Liver (tissue), 9 donors: ENCODE measurements around the gene PCBP1. TPM values are rescaled to one million over a fixed set of nuclear protein-coding genes. Genes with fewer than 3 reads are reported as not detected.

Source experiments
- DNase-seq: peaks from one replicate; pipeline ENCODE4 v3.0.0-alpha.2; 2017; ENCODE audit warnings: low spot score
- H3K27ac ChIP-seq, 2 donors: one replicate each; pipeline ENCODE4 v1.7.0; 2013; ENCODE audit warnings: inconsistent platforms in 2 of 2, low read length in 2 of 2, control low read depth in 1 of 2, low read depth in 1 of 2, mild to moderate bottlenecking in 1 of 2
- H3K27me3 ChIP-seq, 4 donors: one replicate each; pipeline versions ENCODE4 v1.6.1 to v1.7.0; 2013; ENCODE audit warnings: low read length in 3 of 4, inconsistent platforms in 1 of 4, mild to moderate bottlenecking in 1 of 4, moderate library complexity in 1 of 4; ENCODE audit not compliant: control insufficient read depth in 4 of 4, insufficient read depth in 4 of 4
- H3K36me3 ChIP-seq, 4 donors: one replicate each; pipeline versions ENCODE4 v1.6.1 to v1.7.0; 2013; ENCODE audit warnings: low read length in 3 of 4, mild to moderate bottlenecking in 3 of 4, low read depth in 1 of 4, moderate library complexity in 1 of 4; ENCODE audit not compliant: control insufficient read depth in 4 of 4, insufficient read depth in 3 of 4
- H3K4me1 ChIP-seq, 4 donors: one replicate each; pipeline versions ENCODE4 v1.6.1 to v1.7.0; 2013; ENCODE audit warnings: low read length in 3 of 4, mild to moderate bottlenecking in 3 of 4, moderate library complexity in 1 of 4; ENCODE audit not compliant: control insufficient read depth in 4 of 4, insufficient read depth in 4 of 4
- H3K4me3 ChIP-seq, 3 donors: one replicate each; pipeline versions ENCODE4 v1.6.1 to v1.7.0; 2013; ENCODE audit warnings: low read length in 3 of 3, control low read depth in 1 of 3, low read depth in 1 of 3, mild to moderate bottlenecking in 1 of 3
- H3K9ac ChIP-seq, 2 donors: one replicate each; pipeline ENCODE4 v1.7.0; 2013; ENCODE audit warnings: low read length in 2 of 2, mild to moderate bottlenecking in 2 of 2, moderate library complexity in 2 of 2, control low read depth in 1 of 2, low read depth in 1 of 2
- H3K9me3 ChIP-seq, 4 donors: one replicate each; pipeline versions ENCODE4 v1.6.1 to v1.7.0; 2013; ENCODE audit warnings: low read length in 3 of 4; ENCODE audit not compliant: control insufficient read depth in 4 of 4
- EGR1 ChIP-seq, 2 donors: IDR thresholded peaks; 2 replicates each; pipeline ENCODE4 v1.6.1; 2016 to 2018; ENCODE audit warnings: antibody characterized with exemption in 2 of 2, low read depth in 2 of 2
- FOXA1 ChIP-seq: IDR thresholded peaks from 2 replicates; pipeline ENCODE4 v1.6.1; 2016; ENCODE audit warnings: antibody characterized with exemption
- FOXA2 ChIP-seq: IDR thresholded peaks from 2 replicates; pipeline ENCODE4 v1.6.1; 2016; ENCODE audit warnings: antibody characterized with exemption
- GABPA ChIP-seq, 2 donors: IDR thresholded peaks in 1 of 2; conservative IDR thresholded peaks in 1 of 2; 2 replicates each; pipeline ENCODE4 v1.6.1; 2016; ENCODE audit warnings: antibody characterized with exemption in 2 of 2, mild to moderate bottlenecking in 1 of 2, moderate library complexity in 1 of 2
- HNF4A ChIP-seq, 2 donors: conservative IDR thresholded peaks; 2 replicates each; pipeline ENCODE4 v1.6.1; 2016; ENCODE audit warnings: antibody characterized with exemption in 2 of 2, mild to moderate bottlenecking in 2 of 2
- HNF4G ChIP-seq: IDR thresholded peaks from 2 replicates; pipeline ENCODE4 v1.6.1; 2016; ENCODE audit warnings: antibody characterized with exemption
- JUND ChIP-seq, 2 donors: IDR thresholded peaks; 2 replicates each; pipeline ENCODE4 v1.6.1; 2016; ENCODE audit warnings: antibody characterized with exemption in 2 of 2
- NR2F2 ChIP-seq: IDR thresholded peaks from 2 replicates; pipeline ENCODE4 v1.6.1; 2016; ENCODE audit warnings: antibody characterized with exemption
- RAD21 ChIP-seq, 2 donors: IDR thresholded peaks; 2 replicates each; pipeline ENCODE4 v1.6.1; 2016; ENCODE audit warnings: antibody characterized with exemption in 2 of 2, mild to moderate bottlenecking in 2 of 2
- RXRA ChIP-seq, 2 donors: IDR thresholded peaks; 2 replicates each; pipeline ENCODE4 v1.6.1; 2017 to 2018; ENCODE audit warnings: antibody characterized with exemption in 2 of 2, mild to moderate bottlenecking in 1 of 2
- SP1 ChIP-seq: IDR thresholded peaks from 2 replicates; pipeline ENCODE4 v1.6.1; 2018; ENCODE audit warnings: antibody characterized with exemption, mild to moderate bottlenecking
- TAF1 ChIP-seq: conservative IDR thresholded peaks from 2 replicates; pipeline ENCODE4 v1.6.1; 2016; ENCODE audit warnings: antibody characterized with exemption, mild to moderate bottlenecking
- YY1 ChIP-seq: IDR thresholded peaks from 2 replicates; pipeline ENCODE4 v1.6.1; 2016; ENCODE audit warnings: antibody characterized with exemption, mild to moderate bottlenecking
- WGBS: extraction: QIAGEN DNeasy Blood & Tissue Kit; methylation state at CpG from one replicate; pipeline ENCODE4 v1.1.7; 2013; 5-methylcytosine and 5-hydroxymethylcytosine counted together
- polyA plus RNA-seq, 2 donors: library from polyadenylated mRNA; stranded (reverse) in 1 of 2; unstranded in 1 of 2; fragments of 200-250 nt in 1 of 2; fragments of >200 nt in 1 of 2; fragmentation: Nextera tagmentation in 1 of 2; extraction: Ambion mirVana in 1 of 2; gene quantifications; one replicate each; pipeline versions ENCODE4 v1.2.1 to v1.2.3, GENCODE V29; 2013 to 2015
- total RNA-seq, 2 donors: library from RNA; depleted of rRNA; stranded (reverse); fragments of >200 nt; gene quantifications; one replicate each; pipeline ENCODE4 v1.2.3, GENCODE V29; 2014
- TF ChIP-seq, protein P1 (sequence below): IDR thresholded peaks from 2 replicates; pipeline ENCODE4 v1.6.1; 2016; ENCODE audit warnings: antibody characterized with exemption
- TF ChIP-seq, protein P2 (sequence below): IDR thresholded peaks from 2 replicates; pipeline ENCODE4 v1.6.1; 2016; ENCODE audit warnings: antibody characterized with exemption
- TF ChIP-seq, protein P3 (sequence below): IDR thresholded peaks from 2 replicates; pipeline ENCODE4 v1.6.1; 2016; ENCODE audit warnings: antibody characterized with exemption, mild to moderate bottlenecking
- TF ChIP-seq, protein P4 (sequence below): fragments of 150-350 bp; IDR thresholded peaks from 2 replicates; pipeline ENCODE4 v1.5.1; 2017; ENCODE audit warnings: improper control_type of control experiment, low read depth, low read length; ENCODE audit not compliant: missing input control
- TF ChIP-seq, protein P5 (sequence below): IDR thresholded peaks from 2 replicates; pipeline ENCODE4 v1.6.1; 2016; ENCODE audit warnings: antibody characterized with exemption
- donor health status: healthy.
- donor health status: healthy.
- donor health status: healthy.
- donor health status: healthy.
- donor health status: healthy.

PCBP1 gene
- total and polyA plus RNA-seq, 4 donors = 64.0 to 202 (median 87.9) TPM

DNA sequence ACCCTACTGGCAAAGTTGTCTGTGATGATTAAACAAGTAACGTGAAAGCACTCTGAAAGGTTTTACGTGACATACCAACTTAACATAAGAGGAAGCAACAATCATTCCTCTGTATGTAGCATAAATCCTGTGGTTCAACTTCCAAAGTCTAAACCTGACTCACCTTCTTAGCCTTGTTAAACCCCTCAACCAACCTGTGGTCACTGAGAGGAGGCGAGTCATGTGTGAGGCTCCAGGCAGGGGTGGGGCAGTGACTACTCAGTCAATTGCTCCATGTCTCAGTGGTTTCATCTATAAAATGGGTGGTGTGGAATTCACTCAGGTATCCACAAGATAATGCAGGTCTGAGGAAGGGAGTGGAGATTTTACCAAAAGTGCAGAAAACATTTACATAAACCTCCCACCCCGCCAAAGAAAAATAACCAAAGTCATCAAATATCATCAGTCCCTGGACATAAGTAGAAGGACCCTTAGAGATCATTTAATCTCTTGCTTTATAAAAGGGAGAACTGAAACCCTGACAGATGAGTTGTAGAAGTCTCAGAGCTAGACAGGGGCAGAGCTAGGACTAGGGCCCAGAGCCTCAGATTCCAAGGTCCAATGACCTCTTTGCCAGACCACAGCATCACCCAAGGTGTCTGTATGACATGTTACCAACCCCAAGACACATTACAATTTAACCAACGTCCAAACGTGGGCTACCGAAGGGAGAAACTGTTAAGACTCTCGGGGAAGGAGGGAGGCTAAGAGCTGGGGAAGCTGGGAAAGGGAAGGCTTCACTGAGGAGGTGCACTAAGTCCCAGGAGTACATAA lies 3.7 kb upstream of the PCBP1 start:
- Histone ChIP-seq H3K4me3 (no peak overlapping the region), H3K4me1 (peaks cover 0 to 29% (median 0%) of the 10 kb centered on the region in 4 donors), H3K36me3 (peaks cover 0 to 31% (median 16%) of the 10 kb centered on the region in 4 donors), H3K27me3 (no peaks in the 10 kb centered on the region), H3K27ac (peak overlapping the region; percentile 98 to 99), H3K9ac (peak overlapping the region in 1 of 2 donors; percentile 97), H3K9me3 (no peaks in the 10 kb centered on the region)
- WGBS = 67% methylated on average over 8 of the region's 8 CpGs
- no peak for TF ChIP-seq JUND (IDR thresholded peaks at IDR 0.05)
- TF ChIP-seq, protein P1, sequence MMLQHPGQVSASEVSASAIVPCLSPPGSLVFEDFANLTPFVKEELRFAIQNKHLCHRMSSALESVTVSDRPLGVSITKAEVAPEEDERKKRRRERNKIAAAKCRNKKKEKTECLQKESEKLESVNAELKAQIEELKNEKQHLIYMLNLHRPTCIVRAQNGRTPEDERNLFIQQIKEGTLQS = no peak
- TF ChIP-seq, protein P2, sequence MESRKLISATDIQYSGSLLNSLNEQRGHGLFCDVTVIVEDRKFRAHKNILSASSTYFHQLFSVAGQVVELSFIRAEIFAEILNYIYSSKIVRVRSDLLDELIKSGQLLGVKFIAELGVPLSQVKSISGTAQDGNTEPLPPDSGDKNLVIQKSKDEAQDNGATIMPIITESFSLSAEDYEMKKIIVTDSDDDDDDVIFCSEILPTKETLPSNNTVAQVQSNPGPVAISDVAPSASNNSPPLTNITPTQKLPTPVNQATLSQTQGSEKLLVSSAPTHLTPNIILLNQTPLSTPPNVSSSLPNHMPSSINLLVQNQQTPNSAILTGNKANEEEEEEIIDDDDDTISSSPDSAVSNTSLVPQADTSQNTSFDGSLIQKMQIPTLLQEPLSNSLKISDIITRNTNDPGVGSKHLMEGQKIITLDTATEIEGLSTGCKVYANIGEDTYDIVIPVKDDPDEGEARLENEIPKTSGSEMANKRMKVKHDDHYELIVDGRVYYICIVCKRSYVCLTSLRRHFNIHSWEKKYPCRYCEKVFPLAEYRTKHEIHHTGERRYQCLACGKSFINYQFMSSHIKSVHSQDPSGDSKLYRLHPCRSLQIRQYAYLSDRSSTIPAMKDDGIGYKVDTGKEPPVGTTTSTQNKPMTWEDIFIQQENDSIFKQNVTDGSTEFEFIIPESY = no peak
- peak; percentile 68 to 69 for TF ChIP-seq HNF4A (conservative IDR thresholded peaks at IDR 0.05)
- TF ChIP-seq RXRA (IDR thresholded peaks at IDR 0.05) = peak; percentile 47 to 51
- DNase-seq = no peak

DNA sequence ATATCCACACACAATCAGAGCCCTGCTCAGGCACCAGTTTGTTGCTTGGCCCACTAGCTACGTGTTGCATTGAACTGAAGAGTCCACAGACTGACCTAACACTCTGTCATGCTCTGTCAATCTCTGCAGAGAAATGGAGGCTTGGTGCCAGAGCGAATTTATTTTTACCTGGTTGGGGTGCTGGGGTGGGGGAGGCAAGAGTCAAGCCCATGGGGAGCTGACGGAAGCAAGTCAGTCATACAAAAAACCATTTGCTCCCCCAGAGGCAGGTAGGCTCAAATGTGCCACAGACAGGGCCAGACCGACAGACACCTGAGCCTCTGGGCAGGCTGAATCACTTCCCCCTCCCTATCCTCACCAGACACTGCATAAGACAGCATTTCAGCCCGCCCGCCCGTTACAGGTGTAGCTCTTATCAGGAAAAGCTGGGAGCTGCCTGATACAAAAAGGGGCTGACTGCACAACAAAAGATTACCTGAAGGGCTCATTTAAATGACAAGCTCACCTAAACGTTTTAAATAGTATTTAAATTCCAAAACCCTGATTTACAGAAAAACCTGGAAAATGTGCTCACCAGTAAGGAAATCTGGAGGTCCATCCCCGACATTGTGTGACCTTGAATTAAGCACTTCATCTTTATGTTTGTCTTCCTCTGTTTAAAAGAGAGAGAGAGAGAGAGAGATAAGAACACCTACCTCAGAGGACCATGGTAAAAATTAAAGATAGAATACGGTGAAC lies 2.1 kb upstream of the PCBP1 start:
- Histone ChIP-seq H3K4me3 (peak overlapping the region; percentile 16 to 85 (median 62)), H3K36me3 (peaks cover 0 to 16% (median 10%) of the 10 kb centered on the region in 4 donors), H3K27me3 (no peaks in the 10 kb centered on the region), H3K27ac (peak overlapping the region; percentile 98 to 99), H3K9ac (peak overlapping the region; percentile 94 to 97), H3K9me3 (no peaks in the 10 kb centered on the region), H3K4me1 (peaks cover 0 to 34% (median under 1%) of the 10 kb centered on the region in 4 donors)
- DNase-seq = peak; percentile 58
- 18% methylated on average over 10 of the region's 10 CpGs for WGBS
- TF ChIP-seq NR2F2 (no peak), FOXA1 (no peak), JUND (IDR thresholded peaks at IDR 0.05) (peak in 1 of 2 donors; percentile 20), HNF4A (conservative IDR thresholded peaks at IDR 0.05) (peak; percentile 40 to 43), YY1 (peak; percentile 60), SP1 (peak; percentile 23), HNF4G (no peak), TAF1 (peak; percentile 72), FOXA2 (no peak), RAD21 (IDR thresholded peaks at IDR 0.05) (peak in 1 of 2 donors; percentile 19), GABPA (IDR thresholded peaks at IDR 0.05 in 1 of 2, conservative IDR thresholded peaks at IDR 0.05 in 1 of 2) (no peak), EGR1 (IDR thresholded peaks at IDR 0.05; ENCODE audit: low read depth in 2 of 2) (peak in 1 of 2 donors; percentile 12), RXRA (IDR thresholded peaks at IDR 0.05) (peak in 1 of 2 donors; percentile 3)
- TF ChIP-seq, protein P2 = peak; percentile 25
- TF ChIP-seq, protein P3, sequence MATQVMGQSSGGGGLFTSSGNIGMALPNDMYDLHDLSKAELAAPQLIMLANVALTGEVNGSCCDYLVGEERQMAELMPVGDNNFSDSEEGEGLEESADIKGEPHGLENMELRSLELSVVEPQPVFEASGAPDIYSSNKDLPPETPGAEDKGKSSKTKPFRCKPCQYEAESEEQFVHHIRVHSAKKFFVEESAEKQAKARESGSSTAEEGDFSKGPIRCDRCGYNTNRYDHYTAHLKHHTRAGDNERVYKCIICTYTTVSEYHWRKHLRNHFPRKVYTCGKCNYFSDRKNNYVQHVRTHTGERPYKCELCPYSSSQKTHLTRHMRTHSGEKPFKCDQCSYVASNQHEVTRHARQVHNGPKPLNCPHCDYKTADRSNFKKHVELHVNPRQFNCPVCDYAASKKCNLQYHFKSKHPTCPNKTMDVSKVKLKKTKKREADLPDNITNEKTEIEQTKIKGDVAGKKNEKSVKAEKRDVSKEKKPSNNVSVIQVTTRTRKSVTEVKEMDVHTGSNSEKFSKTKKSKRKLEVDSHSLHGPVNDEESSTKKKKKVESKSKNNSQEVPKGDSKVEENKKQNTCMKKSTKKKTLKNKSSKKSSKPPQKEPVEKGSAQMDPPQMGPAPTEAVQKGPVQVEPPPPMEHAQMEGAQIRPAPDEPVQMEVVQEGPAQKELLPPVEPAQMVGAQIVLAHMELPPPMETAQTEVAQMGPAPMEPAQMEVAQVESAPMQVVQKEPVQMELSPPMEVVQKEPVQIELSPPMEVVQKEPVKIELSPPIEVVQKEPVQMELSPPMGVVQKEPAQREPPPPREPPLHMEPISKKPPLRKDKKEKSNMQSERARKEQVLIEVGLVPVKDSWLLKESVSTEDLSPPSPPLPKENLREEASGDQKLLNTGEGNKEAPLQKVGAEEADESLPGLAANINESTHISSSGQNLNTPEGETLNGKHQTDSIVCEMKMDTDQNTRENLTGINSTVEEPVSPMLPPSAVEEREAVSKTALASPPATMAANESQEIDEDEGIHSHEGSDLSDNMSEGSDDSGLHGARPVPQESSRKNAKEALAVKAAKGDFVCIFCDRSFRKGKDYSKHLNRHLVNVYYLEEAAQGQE = peak; percentile 76
- TF ChIP-seq, protein P4, sequence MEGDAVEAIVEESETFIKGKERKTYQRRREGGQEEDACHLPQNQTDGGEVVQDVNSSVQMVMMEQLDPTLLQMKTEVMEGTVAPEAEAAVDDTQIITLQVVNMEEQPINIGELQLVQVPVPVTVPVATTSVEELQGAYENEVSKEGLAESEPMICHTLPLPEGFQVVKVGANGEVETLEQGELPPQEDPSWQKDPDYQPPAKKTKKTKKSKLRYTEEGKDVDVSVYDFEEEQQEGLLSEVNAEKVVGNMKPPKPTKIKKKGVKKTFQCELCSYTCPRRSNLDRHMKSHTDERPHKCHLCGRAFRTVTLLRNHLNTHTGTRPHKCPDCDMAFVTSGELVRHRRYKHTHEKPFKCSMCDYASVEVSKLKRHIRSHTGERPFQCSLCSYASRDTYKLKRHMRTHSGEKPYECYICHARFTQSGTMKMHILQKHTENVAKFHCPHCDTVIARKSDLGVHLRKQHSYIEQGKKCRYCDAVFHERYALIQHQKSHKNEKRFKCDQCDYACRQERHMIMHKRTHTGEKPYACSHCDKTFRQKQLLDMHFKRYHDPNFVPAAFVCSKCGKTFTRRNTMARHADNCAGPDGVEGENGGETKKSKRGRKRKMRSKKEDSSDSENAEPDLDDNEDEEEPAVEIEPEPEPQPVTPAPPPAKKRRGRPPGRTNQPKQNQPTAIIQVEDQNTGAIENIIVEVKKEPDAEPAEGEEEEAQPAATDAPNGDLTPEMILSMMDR = no peak
- TF ChIP-seq, protein P5, sequence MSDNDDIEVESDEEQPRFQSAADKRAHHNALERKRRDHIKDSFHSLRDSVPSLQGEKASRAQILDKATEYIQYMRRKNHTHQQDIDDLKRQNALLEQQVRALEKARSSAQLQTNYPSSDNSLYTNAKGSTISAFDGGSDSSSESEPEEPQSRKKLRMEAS = no peak
- TF ChIP-seq, protein P1 = no peak
